GM19099 (cell line): ENCODE data around the gene PDCD2L.

Source experiments
- POLR2A ChIP-seq: IDR thresholded peaks from 3 replicates; pipeline ENCODE4 v1.6.1; 2011; ENCODE audit warnings: low read depth; ENCODE audit not compliant: insufficient read length; ENCODE audit errors: extremely low read depth

The PDCD2L gene

DNA sequence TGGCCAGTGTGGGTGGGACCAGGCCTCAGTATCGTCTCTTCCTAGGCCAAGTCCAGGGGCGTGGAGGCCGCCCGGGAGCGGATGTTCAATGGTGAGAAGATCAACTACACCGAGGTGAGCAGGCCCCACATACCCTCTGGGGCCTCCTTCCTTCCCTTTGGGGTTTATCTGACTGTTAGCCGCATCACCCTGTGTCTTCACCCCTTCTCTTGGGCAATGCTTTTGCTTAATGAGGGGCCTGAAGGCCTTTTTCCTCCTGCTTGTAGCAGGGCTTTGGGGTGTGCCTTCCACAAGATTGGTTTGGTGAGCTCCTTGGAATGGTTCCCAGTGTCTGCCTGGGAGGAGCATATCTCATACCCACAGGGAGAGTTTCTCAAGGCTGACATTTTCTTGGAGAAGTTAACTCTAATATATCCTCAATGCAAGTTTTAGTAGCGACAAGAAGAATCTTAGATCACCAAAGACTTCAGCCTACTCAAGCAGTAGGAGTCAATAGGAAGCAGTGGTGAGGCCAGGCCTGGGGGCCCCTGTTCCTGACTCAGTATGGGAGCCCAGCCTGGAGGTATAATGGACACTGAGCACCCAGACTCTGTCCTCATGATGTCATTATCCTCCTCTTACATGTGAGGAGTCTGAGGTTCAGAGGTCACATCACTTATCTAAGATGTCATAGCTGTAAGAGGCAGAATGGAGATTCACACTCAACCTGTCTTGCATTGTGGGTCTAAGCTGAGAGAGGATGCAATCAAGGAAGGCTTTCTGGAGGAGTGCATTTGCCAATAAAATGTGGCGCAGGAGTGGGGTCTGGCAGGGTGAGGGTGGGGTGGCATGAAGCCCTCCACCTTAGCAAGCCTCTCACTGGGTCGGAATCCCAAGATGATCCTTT is 37.2 kb upstream of the PDCD2L start:
- no peak for TF ChIP-seq POLR2A

DNA sequence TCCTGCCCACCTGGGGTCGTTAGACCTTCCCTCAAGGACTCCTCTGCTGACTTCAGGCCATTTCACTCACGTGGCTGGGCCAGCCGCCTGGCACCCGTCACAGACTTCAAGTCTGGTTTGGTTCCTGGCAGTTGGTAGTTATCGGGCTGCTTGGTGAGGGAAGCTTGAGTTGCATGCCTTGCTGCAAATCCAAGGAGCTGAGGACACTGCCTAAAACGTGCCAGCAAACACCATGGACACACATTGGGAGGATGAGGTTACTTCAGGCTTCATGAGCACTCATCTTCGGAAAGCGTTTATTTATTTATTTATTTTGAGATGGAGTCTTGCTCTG is 36.6 kb upstream of the PDCD2L start:
- no peak for TF ChIP-seq POLR2A

DNA sequence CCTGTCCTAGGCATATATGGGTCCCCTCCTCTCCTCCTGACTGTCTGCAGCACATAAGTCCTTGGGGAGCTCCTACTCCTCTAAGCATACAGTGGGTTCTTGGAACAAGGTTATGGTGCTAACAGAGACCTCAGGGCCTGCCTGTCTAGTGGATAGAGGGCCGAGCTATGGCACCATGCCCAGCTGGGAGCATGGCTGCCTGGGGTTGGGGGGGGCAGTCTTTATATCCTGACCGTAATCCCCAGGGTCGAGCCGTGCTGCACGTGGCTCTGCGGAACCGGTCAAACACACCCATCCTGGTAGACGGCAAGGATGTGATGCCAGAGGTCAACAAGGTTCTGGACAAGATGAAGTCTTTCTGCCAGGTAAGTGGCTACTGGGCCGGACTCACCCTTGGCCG is 35.9 kb upstream of the PDCD2L start:
- TF ChIP-seq POLR2A = no peak

DNA sequence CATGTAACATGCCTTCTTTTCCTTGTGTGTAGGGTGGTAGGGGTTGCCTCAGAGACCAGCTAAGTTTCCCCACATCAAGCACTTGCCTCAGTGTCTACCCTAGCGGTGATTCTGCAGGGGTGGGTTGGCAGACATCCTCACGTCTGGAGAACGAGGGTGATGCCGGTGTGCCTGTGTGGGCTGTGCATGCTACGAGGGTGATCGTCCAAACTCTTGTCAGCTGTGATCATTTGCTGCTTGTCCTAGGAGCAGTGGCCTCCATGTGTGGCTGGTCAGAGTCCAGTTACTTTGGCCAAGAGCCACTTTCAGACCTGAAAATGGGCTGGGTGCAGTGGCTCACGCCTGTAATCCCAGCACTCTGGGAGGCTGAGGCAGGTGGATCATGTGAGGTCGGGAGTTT is 34.1 kb upstream of the PDCD2L start:
- TF ChIP-seq POLR2A = no peak

DNA sequence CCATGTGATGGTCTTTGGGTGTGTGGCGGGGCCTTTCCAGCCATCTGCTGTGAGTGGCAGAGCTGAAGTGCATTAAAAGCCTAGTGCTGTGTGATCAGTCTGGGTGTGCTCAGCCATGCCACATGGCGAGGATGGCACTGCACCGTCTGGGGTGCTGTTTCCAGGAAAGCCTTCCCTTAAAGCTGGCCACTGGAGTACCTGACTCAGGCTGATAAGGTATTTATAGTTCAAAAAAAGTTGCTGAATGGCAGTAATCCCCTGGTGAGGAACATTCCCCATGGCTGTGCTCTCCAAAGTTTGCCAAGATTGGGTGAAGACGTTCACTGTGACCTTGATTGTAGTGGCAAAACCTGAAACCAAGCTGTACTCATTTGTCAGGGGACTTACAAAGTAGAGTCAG is 33.2 kb upstream of the PDCD2L start:
- no peak for TF ChIP-seq POLR2A

DNA sequence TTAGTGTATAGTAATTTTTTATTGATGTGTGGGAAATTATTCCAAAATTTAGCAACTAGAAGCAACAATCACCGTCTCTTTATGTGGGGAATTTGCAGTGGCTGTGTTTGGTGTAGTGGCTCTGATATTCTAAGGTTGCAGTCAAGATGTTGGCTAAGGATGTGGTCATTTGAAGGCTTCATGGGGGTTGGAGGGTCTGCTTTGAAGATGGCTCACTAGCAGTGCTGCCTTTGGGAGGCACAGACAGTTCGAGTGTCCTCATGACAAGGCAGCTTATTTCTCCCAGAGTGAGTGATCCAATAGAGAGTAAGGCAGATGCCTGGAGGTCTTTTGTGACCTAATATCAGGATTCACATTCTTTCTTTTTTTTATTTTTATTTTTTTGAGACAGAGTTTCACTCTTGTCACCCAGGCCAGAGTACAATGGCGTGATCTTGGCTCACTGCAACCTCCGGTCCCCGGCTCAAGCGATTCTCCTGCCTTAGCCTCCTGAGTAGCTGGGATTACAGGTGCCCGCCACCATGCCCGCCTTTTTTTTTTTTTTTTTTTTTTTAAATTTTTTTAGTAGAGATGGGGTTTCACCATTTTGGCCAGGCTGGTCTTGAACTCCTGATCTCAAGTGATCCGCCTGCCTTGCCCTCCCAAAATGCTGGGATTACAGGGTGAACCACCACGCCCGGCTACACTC is 30.5 kb upstream of the PDCD2L start:
- TF ChIP-seq POLR2A = no peak

DNA sequence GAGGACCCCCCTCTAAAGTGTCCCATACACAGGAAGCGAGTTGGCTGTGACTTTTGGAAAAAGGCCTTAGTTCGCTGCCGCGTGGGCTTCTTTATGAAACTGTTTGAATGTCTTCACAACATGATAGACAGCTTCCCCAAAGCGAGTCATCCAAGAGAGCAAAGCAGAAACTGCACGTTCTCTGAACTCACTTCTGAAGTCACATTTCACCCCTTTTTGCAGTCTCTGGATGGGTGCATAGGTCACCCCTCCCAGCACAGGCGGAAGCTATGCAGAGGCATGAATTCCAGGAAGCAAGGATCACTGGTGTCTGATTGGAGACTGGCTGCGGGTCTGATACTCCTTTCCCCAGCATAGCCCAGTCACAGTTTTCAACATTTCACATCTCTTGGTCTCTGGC is 28.6 kb upstream of the PDCD2L start:
- TF ChIP-seq POLR2A = no peak

DNA sequence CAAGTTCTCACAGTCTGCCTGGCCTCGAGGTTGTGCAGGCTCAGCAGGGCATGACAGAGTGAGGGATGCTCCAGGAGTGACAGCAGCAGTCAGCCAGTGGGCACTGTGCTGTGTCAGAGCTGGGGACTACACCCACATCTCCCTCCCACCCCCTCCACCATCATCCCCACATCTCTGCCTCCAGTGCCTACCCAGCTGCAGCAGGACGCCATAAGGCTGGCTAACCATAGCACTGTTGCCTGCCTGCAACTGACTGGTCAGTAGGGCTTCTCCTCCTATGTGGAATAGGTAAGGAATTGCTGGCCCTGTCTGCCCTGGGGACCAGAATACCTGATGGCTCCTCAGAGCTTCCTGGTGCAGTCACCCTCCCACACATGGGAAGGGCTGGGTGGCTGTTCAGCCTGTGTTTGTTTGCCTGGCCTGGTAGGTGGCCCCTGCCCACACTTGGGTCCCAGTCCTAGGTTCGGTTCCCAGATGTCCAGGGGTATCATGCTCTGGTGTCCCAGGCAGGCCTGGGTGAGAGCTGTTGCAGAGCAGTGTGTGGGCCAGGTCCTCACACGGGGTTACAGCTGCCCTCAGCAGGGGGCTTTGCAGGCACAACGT is 23.5 kb upstream of the PDCD2L start:
- no peak for TF ChIP-seq POLR2A

DNA sequence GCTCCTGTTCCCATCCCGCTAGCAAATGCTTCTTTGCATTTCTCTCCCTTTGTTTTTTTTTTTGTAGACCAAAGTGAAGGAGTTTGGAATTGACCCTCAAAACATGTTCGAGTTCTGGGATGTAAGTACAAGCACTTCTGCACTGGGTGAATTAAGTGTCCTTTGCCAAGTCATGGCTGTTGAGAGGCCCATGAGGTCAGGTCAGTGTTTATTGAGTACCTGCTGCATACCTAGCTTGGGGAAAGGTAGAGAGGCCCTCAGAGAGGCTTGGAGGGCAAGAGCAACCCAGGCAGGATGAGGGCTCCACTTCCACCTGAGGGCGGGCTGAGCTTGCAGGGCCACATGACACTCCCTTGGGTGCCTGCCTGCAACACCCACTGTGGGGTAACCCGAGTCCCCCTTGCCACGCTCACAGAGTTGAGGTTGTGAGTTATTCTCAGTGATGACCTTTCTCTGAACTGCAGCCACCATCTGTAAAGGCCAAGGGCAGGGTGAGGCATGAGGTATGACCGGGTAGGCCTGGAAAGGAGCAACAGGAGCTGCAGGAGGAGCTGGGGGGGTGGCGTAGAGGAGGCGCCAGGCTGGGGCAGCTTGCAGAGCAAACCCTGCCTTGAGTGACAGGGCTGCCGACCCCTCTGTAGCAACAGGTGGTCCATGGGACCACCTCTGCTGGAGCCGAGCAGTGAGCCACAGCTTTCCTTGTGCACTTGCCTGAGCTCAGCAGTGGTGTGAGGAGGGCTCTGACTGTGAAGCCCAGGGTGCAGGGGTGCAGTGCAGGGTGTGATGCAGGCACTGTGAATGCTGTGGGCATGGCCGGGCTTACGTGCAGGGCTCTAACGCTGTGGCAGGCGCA is 22.6 kb upstream of the PDCD2L start:
- no peak for TF ChIP-seq POLR2A

DNA sequence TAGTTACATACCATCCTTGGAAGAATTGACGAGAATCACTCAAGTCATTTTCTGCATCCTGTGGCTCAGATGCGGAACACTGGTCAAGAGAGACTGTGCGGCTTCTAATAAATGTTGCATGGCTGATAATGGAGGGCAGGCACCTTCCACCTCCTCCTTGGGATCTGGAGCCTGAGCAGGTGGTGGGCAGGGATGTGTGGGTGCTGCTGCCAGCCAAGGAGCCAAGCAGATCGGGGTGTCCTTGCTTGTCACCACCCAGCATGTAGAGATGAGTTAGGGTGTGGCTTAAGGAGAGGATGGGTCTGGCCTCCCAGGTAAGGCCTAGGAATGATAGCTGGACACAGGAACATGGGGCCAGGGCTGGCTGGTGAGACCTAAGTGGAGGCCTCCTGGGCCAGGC is 21.7 kb upstream of the PDCD2L start:
- TF ChIP-seq POLR2A = no peak

DNA sequence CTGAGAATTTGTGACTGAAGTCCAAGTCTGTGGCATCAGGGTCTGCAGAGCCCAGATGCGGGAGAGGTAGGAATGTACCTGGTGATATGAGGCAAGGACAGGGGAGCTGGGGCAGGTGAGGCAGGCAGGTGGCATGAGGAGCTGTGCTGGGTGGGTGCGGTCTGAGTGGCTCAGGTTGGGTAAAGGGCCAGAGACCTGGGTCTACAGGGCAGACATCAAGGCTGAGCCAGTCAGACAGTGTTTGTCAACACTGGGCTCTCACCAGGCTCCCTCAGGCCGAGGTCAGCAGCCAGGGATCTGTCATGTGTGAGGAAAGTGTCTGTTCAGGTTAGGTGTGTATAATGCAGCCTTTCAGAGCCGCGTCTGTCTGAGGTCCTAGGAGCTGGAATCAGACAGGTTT is 20.6 kb upstream of the PDCD2L start:
- no peak for TF ChIP-seq POLR2A

DNA sequence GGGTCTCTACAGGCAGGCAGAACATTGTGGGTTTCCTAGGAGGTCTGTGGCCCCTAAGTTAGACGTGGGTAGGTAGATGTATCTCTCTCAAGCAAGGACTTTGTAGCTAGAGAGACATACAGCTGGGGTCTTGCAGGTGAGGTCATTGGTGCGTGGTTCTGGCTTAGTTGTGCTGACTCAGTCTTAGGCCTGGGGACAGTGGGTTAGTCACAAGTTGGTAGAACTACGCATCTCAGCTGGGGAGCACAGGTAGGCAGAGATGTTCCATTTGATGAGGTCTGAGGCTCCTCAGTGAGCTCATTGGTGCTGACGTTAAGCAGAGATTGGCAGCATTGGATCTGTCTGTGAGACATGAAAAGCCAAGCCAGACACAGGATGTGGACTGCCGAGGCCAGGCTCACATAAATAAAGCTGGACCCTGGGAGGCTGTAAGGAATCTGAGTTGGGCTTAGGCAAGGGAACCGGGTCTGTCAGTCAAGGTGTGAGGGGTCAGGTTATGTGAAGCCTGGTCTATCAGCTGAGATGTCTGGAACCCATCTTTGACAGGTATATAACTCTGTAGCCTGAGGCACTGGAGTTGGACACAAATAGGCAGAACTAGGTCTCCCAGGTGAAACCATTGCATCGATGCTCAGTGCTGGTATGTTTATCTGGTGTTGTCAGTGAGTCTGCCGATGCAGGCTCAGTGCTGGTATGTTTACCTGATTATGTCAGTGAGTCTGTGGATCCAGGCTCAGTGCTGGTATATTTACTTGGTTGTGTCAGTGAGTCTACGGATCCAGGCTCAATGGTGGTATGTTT is 17.4 kb upstream of the PDCD2L start:
- TF ChIP-seq POLR2A = no peak

DNA sequence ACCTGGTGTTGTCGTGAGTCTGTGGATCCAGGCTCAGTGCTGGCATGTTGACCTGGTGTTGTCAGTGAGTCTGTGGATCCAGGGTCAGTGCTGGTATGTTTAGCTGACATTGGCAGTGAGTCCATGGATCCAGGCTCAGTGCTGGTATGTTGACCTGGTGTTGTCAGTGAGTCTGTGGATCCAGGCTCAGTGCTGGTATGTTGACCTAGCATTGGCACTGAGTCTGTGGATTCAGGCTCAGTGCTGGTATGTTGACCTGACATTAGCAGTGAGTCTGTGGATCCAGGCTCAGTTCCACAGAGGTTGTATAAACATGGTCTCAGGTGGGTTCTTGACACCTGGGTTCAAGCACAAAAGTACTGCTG is 16.8 kb upstream of the PDCD2L start:
- TF ChIP-seq POLR2A = no peak

DNA sequence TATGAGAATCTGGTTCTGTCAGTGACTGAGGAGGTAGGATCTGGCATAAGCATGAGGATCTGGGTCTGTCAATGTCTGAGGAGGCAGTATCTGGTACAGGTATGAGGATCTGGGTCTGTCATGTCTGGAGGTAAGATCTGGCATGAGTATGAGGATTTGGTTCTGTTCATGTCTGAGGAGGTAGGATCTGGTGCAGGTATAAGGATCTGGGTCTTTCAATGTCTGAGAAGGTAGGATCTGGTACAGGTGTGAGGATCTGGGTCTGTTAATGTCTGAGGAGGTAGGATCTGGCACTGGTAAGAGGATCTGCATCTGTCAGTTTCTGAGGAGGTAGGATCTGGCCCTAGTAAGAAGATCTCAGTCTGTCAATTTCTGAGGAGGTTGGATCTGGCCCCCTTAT is 12.4 kb upstream of the PDCD2L start:
- TF ChIP-seq POLR2A = no peak
